ENCODE measurements around the gene FBXO34.

Gene FBXO34

DNA sequence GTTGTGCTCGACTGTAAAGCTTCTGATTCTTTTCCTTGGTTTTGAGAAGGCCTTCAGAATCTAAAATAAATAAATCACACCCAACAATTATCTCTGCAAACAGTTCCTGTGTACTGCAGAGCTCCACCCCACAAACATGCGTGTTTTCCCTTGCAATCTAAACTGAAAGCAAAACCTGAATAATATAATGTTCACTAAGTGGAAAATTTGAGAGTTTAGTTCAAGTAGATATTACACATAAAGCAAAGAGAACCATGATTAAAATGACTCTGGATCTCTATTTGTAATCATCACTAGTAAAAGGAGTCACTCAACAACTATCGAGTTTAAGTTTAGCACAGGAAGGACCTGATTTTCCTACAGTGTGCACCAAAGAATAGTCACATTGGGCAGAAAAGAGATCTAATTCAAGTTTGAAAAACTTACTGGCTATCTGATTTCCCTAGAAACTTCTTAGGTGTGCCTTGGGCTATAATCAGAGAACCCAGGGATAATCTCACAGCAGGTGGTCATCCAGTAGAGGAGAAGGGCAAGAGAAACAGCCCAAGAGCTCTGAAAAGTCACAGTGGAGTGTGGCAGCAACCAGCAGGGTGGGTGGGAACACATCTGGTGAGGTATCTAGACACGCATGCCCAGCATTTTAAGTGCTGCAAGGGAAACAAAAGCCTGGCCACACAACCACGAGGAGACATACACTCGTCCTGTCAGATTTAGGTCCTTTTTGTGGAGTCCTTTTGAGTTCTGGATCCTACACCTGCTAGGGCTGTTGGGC, 115.0 kb downstream of the FBXO34 start:
- DNase-seq = no peak

DNA sequence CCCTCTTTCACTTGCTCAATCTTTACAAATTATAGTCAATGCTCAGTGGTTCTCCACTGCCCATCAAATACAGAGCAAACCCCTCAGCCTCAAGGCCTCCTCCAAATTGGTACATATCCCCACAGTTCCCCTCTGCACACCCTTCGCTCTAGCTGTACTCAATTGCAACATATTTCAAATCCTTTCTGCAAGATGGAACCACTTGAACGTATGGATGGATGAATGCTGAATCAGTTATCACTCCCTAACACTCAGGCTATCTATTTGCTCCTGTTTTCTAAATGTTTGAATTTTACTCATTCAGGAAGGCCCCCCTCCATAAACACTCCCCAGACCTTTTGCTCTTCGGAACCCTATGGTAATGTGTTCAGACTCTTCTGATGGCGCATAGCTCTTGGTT, 115.9 kb downstream of the FBXO34 start:
- DNase-seq = no peak

DNA sequence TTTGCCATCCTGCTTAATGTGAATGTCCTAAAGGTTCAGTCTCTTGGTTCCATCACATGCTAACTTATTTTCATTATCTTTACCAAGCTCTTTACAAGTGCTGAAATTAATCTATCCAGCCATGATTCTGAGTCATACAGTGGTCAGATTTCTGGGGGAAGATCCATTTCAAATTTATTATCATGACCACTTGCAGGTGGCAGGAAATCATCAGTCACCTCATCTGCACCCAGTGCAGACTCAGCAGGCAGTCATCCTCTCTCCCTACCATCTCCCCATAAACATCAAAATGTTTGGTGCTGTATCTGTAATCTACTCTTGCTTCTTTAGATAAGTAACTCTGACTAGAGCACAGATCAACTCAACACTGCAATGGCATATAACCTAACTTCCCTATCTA, 116.9 kb downstream of the FBXO34 start:
- DNase-seq = no peak

DNA sequence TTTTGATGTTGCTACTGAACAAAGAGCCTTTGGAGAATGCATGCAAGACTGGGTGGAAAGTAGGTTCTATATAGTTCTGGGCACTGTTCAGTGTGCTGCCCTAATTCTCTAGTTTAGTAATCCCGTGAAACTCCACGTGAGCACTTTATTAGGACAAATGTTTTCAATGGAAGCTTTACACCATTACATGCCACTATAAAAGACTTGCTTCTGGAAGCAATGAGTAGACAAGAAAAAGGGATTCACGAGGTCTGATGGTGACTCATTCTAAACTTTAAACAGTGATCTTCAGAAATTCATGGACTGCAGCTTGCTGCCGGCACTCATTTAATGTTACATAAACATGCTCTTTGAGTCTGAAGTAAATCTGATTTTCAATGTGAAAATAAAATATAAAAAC, 118.1 kb downstream of the FBXO34 start:
- no peak for DNase-seq

DNA sequence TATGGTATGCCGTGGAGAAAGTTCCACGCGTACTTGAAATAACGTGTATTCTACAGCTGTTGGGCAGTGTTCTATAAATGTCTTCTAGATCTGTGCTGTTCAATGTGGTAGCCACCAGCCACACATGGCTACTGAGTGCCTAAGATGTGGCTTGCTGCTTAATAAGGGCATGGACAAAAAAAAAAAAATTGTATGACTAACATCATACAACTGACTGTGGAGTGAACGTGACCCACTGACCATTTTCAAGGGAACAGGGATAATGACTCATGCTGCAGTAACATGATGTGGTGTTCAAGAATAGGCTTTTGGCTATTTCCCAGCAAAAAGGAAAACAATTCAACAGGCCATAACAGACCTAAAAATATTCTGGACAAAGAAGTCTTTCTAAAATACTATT, 127.5 kb downstream of the FBXO34 start:
- no peak for DNase-seq

DNA sequence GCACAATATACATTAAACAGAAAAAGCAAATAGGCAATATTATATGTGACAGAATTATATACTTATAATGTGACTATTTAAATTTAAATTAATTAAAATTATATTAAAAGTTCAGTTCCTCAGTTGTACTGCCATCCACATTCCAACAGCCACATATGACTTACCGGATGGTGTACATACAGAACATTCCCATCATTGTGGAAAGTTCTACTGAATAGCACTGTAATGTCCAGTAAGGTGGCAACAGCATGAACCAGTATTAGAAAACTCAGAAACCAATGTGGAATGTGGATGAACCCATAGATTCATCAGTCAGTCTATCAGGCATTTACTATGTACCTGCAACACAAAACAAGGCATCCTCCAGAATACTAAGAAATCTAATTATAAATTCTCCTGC, 128.0 kb downstream of the FBXO34 start:
- no peak for DNase-seq

DNA sequence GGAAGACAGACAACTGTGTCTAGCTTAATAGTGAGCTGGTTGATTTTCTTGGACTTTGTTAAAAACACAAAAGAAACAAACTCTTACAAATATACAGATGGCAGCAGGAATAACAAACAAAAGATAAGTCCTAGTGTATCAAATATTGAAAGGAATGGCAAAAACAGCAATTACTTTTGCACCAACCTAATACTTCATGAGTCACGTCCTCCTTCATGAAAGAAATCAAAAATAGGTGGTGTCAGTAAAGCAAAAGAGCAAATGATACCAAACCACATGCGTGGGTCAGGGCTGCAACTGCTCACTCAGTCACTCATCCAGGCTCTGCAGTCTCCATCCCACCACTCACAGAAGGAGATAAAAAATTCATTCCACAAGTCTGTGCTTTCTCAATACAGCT, 128.6 kb downstream of the FBXO34 start:
- no peak for DNase-seq

DNA sequence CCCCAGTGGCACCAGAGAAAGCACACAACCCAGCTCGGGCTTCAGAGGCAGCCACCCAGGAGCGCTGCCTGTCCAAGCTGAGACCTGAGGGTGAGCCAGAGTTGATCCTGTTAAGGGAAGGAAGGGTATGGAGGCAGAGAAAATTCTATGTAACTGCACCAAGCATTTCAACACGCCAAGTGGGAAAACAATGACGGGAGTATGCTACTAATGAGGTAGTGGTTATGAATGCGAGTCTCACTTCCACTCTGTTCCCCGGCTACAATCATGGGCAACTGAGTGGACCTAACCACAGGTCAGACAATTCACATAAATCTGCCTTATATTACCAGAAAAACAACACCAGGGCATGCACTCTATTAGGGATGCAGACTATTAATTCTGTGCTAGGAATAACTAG, 130.5 kb downstream of the FBXO34 start:
- no peak for DNase-seq
